Right hindlimb (tissue), 1 donor: Measurements from ENCODE around the gene GFOD1.
"Not testable (repeated sequence)": the region's sequence is repeated elsewhere in the genome, so short reads cannot be mapped to it uniquely, and the experiment has no call there.

Source experiments
- DNase-seq: peaks from one replicate; pipeline ENCODE4 v3.0.0-alpha.2; 2018

GFOD1 gene

GRCh38 chr6:13511913-13512717, 24.7 kb upstream of the GFOD1 start:
- DNase-seq = no peak

GRCh38 chr6:13511141-13511571, 23.8 kb upstream of the GFOD1 start:
- not testable (repeated sequence) for DNase-seq

- not testable (repeated sequence) for DNase-seq
Observed at GRCh38 chr6:13510433-13510832, 23.0 kb upstream of the GFOD1 start.

GRCh38 chr6:13508711-13509705, 21.6 kb upstream of the GFOD1 start:
- DNase-seq = peak; percentile 59

GRCh38 chr6:13507306-13507860, 20.0 kb upstream of the GFOD1 start:
- no peak for DNase-seq

- DNase-seq = no peak
Observed at GRCh38 chr6:13505345-13505734, 17.9 kb upstream of the GFOD1 start.

- no peak for DNase-seq
Observed at GRCh38 chr6:13504611-13505344, 17.4 kb upstream of the GFOD1 start.

GRCh38 chr6:13500915-13501314, 13.5 kb upstream of the GFOD1 start:
- no peak for DNase-seq

- no peak for DNase-seq
Observed at GRCh38 chr6:13500264-13500663, 12.9 kb upstream of the GFOD1 start.

GRCh38 chr6:13496513-13497190, 9.3 kb upstream of the GFOD1 start:
- no peak for DNase-seq

GRCh38 chr6:13495818-13496217, 8.4 kb upstream of the GFOD1 start:
- no peak for DNase-seq

- DNase-seq = no peak
Observed at GRCh38 chr6:13495112-13495776, 7.8 kb upstream of the GFOD1 start.

GRCh38 chr6:13494137-13494536, 6.7 kb upstream of the GFOD1 start:
- no peak for DNase-seq

- no peak for DNase-seq
Observed at GRCh38 chr6:13493147-13493546, 5.7 kb upstream of the GFOD1 start.

- DNase-seq = no peak
Observed at GRCh38 chr6:13492357-13492756, 5.0 kb upstream of the GFOD1 start.

- no peak for DNase-seq
Observed at GRCh38 chr6:13491538-13491937, 4.1 kb upstream of the GFOD1 start.

GRCh38 chr6:13490402-13490801, 3.0 kb upstream of the GFOD1 start:
- DNase-seq = no peak

- no peak for DNase-seq
Observed at GRCh38 chr6:13488896-13489237, 1.5 kb upstream of the GFOD1 start.

- peak; percentile 65 for DNase-seq
Observed at GRCh38 chr6:13488015-13488895, 855 bp upstream of the GFOD1 start.

- DNase-seq = peak; percentile 70
Observed at GRCh38 chr6:13486679-13487121, 700 bp downstream of the GFOD1 start.
